ENCODE data around the gene CEP170B.

The CEP170B gene

DNA sequence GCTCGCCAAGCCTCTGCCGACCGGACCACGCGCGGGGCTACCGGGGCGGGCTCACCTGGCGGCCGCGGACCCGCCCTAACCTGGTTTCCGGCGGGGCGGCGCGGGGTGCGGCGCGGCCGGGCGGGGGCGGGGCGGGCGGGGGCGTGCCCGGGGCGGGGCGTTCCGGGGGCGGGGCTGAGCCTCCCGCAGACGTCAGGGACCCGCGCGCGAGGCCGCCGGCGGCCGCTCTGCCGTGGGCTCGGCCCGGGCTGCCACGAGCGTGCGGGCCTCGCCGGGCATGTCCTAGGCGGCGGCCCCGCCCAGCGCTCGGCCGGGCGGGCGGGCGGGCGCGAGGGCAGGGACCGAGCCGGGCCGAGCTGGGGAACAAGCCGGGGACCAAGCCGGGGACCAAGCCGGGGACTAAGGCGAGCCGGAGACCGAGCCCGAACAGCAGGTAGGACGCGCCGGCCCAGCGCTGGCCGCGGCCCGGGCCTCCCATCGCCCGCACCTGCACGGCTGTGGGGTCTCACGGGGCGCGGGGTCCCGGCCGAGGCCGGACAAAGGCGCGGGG is at the start of gene CEP170B:
Gene CEP170B, plus strand, starts transcription at position 188 of the 550 bp plus-strand sequence. CDS start 3,183 bp downstream, outside the sequence.
- Mint-ChIP-seq H3K27me3 (peaks cover 20% of the 10 kb centered on the region), H3K4me1 (peaks cover 7% of the 10 kb centered on the region), H3K9me3 (no peaks in the 10 kb centered on the region), H3K27ac (ENCODE audit: low read depth) (no peak within 1 kb of the TSS), H3K36me3 (ENCODE audit: insufficient read depth) (no peaks in the 10 kb centered on the region), H3K4me3 (peak within 1 kb of the TSS; percentile 64)
- ATAC-seq (replicated peaks; ENCODE audit: extremely low read depth, poor library complexity, severe bottlenecking) (peak; percentile 72), DNase-seq (ENCODE audit: low spot score in 2 of 2) (no peak)

DNA sequence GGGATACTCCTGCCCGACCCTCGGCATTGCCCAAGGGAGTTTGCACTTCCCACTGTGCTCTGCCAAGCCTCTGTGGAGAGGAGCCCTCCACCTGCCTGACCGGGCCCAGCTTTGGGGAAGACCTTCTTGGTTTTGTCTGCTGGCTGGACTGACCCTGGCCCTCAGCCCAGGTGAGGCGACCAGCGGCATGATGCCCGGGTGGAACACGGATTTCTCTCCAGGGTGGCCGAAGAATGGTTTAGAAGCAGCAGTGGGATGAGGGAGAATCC is 48.5 kb upstream of the CEP170B start:
- Mint-ChIP-seq H3K27me3 (no peaks in the 10 kb centered on the region), H3K9me3 (no peaks in the 10 kb centered on the region), H3K36me3 (ENCODE audit: insufficient read depth) (peaks cover 13% of the 10 kb centered on the region), H3K4me3 (peak overlapping the region; percentile 86), H3K4me1 (peaks cover 25% of the 10 kb centered on the region), H3K27ac (ENCODE audit: low read depth) (peak overlapping the region; percentile 91)
- no peak for DNase-seq (ENCODE audit: low spot score in 2 of 2)
- no peak for ATAC-seq (replicated peaks; ENCODE audit: extremely low read depth, poor library complexity, severe bottlenecking)

DNA sequence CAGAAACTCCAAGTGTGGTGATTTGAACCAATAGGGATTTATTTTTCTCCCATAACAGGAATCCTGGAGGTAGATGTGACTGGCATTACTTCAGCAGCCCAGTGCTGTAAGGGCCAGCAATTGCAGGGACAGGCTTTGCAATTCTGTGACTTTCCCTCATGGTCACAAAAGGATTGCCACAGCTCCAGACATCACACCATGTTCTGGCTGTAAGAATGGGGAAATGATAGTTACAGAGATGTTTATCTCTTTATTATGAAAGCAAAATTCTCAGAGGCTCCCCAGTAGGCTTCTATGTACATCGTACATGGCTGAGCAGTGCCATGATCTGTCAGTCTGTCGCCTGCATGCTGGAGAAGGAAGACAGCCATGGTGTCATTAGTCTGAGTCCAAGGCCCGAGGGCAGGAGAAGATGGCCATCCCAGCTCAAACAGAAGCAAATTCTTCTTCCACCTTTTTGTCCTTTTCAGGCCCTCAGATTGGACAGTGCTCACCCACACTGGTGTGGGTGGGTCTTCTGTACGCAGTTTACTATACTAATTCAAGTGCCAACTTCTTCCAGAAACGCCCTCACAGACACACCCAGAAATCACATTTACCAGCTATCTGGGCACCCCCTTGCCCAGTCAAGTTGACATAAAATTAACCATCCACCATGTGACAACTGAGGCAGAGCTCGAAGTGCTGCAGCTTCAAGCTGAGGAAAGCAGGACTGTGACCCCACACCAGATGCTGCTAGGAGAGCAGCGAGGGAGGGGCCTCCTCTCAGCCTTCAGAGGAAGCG is 46.9 kb upstream of the CEP170B start:
- ATAC-seq (replicated peaks; ENCODE audit: extremely low read depth, poor library complexity, severe bottlenecking) (no peak), DNase-seq (ENCODE audit: low spot score in 2 of 2) (no peak)
- Mint-ChIP-seq H3K4me3 (no peak overlapping the region), H3K4me1 (peaks cover 25% of the 10 kb centered on the region), H3K9me3 (no peaks in the 10 kb centered on the region), H3K27ac (ENCODE audit: low read depth) (no peak overlapping the region), H3K36me3 (ENCODE audit: insufficient read depth) (peaks cover 10% of the 10 kb centered on the region), H3K27me3 (no peaks in the 10 kb centered on the region)

DNA sequence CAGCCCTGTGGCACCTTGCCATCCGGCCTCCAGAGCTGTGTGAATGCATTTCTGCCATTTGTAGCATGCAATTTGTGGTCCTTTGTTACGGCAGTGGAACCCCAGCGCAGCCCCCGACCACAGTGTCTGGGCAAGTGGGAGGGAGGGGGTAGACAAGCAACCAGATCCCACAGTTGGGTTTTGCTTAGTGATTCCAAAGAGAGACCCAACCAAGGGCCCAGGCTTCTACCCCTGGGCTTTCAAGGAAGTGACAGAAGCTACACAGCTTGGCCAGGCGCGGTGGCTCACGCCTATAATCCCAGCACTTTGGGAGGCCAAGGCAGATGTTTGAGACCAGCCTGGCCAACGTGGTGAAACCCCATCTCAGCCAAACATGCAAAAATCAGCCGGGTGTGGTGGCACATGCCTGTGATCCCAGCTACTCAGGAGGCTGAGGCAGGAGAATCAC is 46.3 kb upstream of the CEP170B start:
- no peaks in the 10 kb centered on the region for H3K27me3 Mint-ChIP-seq
- H3K4me1 Mint-ChIP-seq: peaks cover 22% of the 10 kb centered on the region
- DNase-seq (ENCODE audit: low spot score in 2 of 2): no peak
- no peak overlapping the region for H3K4me3 Mint-ChIP-seq
- H3K9me3 Mint-ChIP-seq: no peaks in the 10 kb centered on the region
- H3K36me3 Mint-ChIP-seq (ENCODE audit: insufficient read depth): peaks cover 10% of the 10 kb centered on the region
- no peak overlapping the region for H3K27ac Mint-ChIP-seq (ENCODE audit: low read depth)
- no peak for ATAC-seq (replicated peaks; ENCODE audit: extremely low read depth, poor library complexity, severe bottlenecking)

DNA sequence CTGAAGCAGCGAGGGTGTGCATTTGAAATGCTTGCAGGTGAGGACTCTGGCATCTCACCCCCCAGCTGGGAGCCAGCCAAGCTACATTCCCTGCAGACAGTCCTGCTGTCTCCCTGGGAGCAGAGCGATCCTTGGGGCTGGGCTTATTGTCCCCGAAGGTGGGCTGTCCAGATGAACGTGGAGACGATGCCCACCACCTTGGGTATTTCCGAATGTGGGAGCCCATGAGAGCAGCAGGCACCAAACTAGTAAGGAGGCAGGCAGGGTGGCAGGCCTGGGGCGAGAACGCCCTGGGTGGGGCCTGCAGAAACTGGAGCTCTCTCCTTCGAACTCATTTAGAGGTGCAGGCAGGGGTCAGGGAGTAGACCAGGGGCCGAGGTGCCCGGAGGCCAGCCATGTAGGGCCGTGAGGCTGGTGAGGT is 45.7 kb upstream of the CEP170B start:
- Mint-ChIP-seq H3K9me3 (no peaks in the 10 kb centered on the region), H3K36me3 (ENCODE audit: insufficient read depth) (peaks cover 10% of the 10 kb centered on the region), H3K4me1 (peaks cover 16% of the 10 kb centered on the region), H3K4me3 (no peak overlapping the region), H3K27ac (ENCODE audit: low read depth) (no peak overlapping the region), H3K27me3 (no peaks in the 10 kb centered on the region)
- ATAC-seq (replicated peaks; ENCODE audit: extremely low read depth, poor library complexity, severe bottlenecking) (no peak), DNase-seq (ENCODE audit: low spot score in 2 of 2) (no peak)

DNA sequence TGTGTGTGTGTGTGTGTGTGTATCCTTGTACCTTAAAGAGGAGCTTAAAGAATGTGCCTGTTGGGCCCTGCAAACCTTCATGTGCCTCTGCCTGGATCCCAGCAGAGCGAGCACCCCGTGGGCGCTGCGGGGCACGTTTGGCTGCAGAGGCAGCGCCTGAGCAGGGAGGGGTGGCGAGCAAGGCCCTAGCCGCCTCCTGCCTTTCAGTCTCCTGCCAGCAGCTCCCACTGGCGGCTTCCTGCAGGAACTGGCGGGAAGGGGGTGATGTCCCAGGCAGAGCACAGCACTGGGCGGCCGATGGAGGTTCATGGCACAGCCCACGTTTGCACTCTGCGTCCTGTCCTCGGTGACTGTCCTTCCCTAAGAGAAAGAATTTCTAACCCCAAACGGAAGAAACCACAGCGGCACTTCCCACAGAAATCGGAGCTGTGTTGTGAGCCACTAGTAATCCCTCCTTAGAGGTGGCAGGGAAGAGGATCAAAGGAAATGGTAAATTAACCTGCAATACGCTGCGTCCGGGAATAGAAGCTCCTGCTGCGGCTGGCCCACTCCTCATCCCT is 44.3 kb upstream of the CEP170B start:
- Mint-ChIP-seq H3K4me3 (no peak overlapping the region), H3K27me3 (no peaks in the 10 kb centered on the region), H3K4me1 (peaks cover 23% of the 10 kb centered on the region), H3K9me3 (no peaks in the 10 kb centered on the region), H3K36me3 (ENCODE audit: insufficient read depth) (peaks cover 15% of the 10 kb centered on the region), H3K27ac (ENCODE audit: low read depth) (no peak overlapping the region)
- no peak for DNase-seq (ENCODE audit: low spot score in 2 of 2)
- ATAC-seq (replicated peaks; ENCODE audit: extremely low read depth, poor library complexity, severe bottlenecking): no peak

DNA sequence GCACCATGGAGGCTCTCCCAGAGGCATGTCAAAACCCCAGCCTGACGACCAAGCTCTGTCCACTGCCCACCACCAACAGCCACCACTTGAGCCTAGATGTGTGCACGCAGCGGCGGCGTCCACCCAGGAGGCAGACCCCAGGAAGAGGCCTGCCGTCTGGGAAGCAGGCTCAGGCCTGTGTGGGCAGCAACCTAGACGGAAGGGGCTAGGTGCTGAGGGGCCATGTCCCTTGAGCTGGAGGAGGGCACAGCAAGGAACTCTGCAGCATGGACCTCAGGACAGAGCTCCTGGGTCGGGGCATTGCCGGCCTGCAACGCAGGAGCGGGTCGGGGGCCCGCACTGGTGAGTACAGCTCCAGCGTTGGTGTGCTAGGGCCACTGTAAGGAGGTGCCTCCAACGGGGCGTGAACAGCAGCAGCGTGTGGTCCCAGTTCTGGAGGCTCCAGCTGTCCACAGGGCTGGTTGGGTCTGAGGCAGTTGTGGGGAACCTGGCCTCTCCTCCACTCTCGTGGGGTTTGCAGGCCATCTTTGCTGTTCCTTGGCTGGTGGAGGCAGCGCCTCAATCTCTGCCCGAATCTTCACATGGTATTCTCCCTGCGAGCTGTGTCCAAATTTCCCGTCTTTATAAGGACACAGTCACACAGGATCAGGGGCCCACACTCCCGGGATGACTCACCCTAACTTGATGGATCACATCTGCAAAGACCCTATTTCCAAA is 43.7 kb upstream of the CEP170B start:
- H3K36me3 Mint-ChIP-seq (ENCODE audit: insufficient read depth): peaks cover 11% of the 10 kb centered on the region
- H3K4me1 Mint-ChIP-seq: peaks cover 19% of the 10 kb centered on the region
- ATAC-seq (replicated peaks; ENCODE audit: extremely low read depth, poor library complexity, severe bottlenecking): no peak
- H3K9me3 Mint-ChIP-seq: no peaks in the 10 kb centered on the region
- H3K4me3 Mint-ChIP-seq: no peak overlapping the region
- no peak overlapping the region for H3K27ac Mint-ChIP-seq (ENCODE audit: low read depth)
- H3K27me3 Mint-ChIP-seq: no peaks in the 10 kb centered on the region
- no peak for DNase-seq (ENCODE audit: low spot score in 2 of 2)

DNA sequence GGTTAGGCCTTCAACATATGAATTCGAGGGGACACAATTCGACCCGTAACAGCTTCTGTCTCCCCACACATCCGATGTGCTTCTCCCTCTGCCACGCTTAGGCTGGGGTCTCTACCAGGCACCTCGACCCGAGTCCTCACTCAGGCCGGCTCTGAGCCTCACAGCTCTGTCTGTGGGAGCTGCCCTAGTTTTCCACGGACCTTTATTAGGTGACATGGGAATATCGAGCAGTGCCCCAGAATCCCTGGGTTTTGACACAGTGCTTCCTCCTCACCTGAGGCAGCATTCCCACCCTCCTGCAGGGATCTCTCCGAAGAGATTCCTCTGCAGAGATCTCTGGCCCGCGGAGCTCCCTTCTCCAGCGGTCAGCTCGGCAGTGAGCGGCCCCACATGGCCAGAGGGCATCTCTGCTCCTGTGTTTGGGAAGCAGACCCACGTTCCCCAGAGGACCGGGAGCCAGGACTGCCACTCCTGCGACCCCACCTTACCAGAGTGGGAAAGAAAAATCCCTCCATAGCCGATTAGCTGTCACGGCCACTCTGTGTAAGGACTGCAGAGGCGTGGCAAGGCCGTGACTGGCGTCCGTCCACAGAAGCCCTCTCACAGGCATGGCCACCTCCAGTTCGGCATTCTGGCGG is 43.0 kb upstream of the CEP170B start:
- peaks cover 15% of the 10 kb centered on the region for H3K4me1 Mint-ChIP-seq
- no peaks in the 10 kb centered on the region for H3K27me3 Mint-ChIP-seq
- no peak overlapping the region for H3K27ac Mint-ChIP-seq (ENCODE audit: low read depth)
- peaks cover 11% of the 10 kb centered on the region for H3K36me3 Mint-ChIP-seq (ENCODE audit: insufficient read depth)
- ATAC-seq (replicated peaks; ENCODE audit: extremely low read depth, poor library complexity, severe bottlenecking) (no peak), DNase-seq (ENCODE audit: low spot score in 2 of 2) (no peak)
- H3K4me3 Mint-ChIP-seq: no peak overlapping the region
- H3K9me3 Mint-ChIP-seq: no peaks in the 10 kb centered on the region

DNA sequence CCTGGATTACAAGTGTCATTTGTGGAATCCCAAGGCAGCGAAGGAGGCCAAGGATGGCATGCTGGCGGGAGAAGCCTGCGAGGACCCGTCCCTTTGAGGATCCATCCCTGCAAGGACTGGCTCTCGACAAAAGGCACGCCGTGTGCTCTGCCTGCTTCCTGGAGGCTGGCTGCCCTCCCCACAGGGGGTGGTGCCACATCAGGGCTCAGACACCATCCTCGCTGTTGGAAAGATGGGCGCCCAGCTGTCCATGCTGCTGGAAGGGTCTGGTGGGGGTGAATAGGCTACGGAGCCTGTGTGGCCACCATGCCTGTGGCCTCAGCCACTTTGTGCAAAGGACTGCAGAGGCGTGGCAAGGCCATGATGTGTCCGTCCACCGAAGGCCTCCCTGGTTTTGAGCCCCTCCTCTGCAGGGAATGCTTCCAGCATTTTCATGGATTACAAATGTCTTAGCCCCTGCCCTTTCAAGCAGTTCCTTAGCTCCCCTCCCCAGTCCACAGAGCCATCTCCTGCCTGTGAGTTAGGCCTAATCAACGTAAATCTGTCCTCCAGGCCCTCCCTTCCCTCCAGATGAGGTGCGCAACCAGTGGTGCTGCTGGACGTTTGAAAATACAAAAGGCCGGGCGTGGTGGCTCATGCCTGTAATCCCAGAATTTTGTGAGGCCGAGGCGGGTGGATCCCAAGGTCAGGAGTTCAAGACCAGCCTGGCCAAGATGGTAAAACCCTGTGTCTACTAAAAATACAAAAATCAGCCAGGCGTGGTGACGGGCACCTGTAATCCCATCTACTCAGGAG is 42.0 kb upstream of the CEP170B start:
- no peaks in the 10 kb centered on the region for H3K9me3 Mint-ChIP-seq
- H3K27ac Mint-ChIP-seq (ENCODE audit: low read depth): no peak overlapping the region
- H3K4me3 Mint-ChIP-seq: no peak overlapping the region
- H3K27me3 Mint-ChIP-seq: no peaks in the 10 kb centered on the region
- peaks cover 20% of the 10 kb centered on the region for H3K4me1 Mint-ChIP-seq
- H3K36me3 Mint-ChIP-seq (ENCODE audit: insufficient read depth): peaks cover 11% of the 10 kb centered on the region
- ATAC-seq (replicated peaks; ENCODE audit: extremely low read depth, poor library complexity, severe bottlenecking) (no peak), DNase-seq (ENCODE audit: low spot score in 2 of 2) (no peak)

DNA sequence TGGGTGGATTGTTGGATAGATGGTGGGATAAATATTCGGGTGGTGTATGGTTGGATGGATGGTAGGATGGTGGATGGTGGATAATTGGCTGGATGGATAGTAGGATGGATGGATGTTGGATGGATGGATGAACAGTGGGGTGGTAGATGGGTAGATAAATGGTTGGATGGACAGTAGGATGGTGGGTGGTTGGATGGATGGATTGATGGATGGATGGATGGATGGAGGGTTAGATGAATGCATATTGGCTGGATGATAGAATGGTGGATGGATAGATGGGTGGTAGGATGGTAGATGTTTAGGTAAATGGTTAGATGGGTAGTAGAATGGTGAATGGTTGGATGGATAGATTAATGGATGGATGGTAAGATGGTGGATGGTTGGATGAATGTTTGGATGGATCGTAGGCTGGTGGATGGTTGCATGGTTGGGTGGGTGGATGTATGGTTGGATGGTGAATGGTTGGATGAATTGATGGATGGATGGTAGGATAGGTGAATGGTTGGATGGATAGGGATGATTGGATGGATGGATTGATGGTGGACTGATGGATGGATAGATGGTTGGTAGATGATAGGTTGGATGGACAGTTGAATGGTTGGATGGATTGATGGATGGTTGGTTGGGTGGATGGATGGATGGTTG is 40.6 kb upstream of the CEP170B start:
- no peak overlapping the region for H3K27ac Mint-ChIP-seq (ENCODE audit: low read depth)

DNA sequence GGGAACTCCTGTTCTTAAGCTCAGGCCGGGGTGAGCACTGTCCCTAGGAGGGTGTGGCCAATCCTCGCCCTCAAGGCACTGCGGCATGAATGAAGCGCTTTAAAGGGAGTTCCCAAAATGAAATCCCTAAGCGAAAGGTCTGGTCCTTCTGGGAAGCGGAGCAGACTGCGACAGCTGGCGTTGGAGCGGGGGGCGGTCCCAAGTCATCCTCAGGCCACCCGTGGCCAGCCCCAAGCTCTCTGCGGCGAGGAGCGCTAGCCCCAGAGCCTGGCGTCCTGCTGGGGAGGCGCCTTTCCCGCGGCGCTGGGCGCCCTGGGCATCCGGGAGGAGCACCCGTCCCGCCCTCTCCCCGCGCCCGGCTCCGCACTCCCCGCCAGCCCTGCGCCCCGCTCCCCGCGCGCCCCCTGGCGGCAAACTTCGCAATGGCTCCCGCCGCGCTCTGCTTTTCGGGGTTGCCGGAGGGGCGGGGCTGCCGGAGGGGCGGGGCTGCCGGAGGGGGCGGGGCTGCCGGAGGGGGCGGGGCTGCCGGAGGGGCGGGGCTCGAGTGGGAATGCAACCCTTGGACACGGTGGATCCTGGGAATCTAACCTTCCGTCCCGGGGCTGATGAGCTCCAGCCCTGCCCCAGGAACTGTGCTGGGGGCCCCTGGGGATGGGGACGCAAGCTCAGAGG is 38.7 kb upstream of the CEP170B start:
- peaks cover 20% of the 10 kb centered on the region for H3K4me1 Mint-ChIP-seq
- DNase-seq (ENCODE audit: low spot score in 2 of 2) (peak; percentile 88 to 97), ATAC-seq (replicated peaks; ENCODE audit: extremely low read depth, poor library complexity, severe bottlenecking) (peak; percentile 84)
- H3K27ac Mint-ChIP-seq (ENCODE audit: low read depth): peak overlapping the region; percentile 91
- no peaks in the 10 kb centered on the region for H3K27me3 Mint-ChIP-seq
- peaks cover 11% of the 10 kb centered on the region for H3K36me3 Mint-ChIP-seq (ENCODE audit: insufficient read depth)
- H3K4me3 Mint-ChIP-seq: peak overlapping the region; percentile 85
- no peaks in the 10 kb centered on the region for H3K9me3 Mint-ChIP-seq

More for the DNA sequence above, 40.6 kb upstream of the CEP170B start:
- ATAC-seq (replicated peaks; ENCODE audit: extremely low read depth, poor library complexity, severe bottlenecking): no peak
- Mint-ChIP-seq H3K4me1 (peaks cover 20% of the 10 kb centered on the region), H3K4me3 (peak overlapping the region; percentile 85), H3K27me3 (no peaks in the 10 kb centered on the region), H3K9me3 (no peaks in the 10 kb centered on the region), H3K36me3 (ENCODE audit: insufficient read depth) (peaks cover 12% of the 10 kb centered on the region)
- no peak for DNase-seq (ENCODE audit: low spot score in 2 of 2)
